GM21360 (cell line): ENCODE measurements around the gene RGS3.
"Not testable (repeated sequence)": the region's sequence is repeated elsewhere in the genome, so short reads cannot be mapped to it uniquely, and the experiment has no call there.

ENCODE experiments used
- ATAC-seq: cut with Tn5 transposase; IDR thresholded peaks from one replicate; pipeline ENCODE4 v1.9.1; 2021; ENCODE audit warnings: mild to moderate bottlenecking, moderate library complexity; ENCODE audit not compliant: unreplicated experiment

RGS3 gene

DNA sequence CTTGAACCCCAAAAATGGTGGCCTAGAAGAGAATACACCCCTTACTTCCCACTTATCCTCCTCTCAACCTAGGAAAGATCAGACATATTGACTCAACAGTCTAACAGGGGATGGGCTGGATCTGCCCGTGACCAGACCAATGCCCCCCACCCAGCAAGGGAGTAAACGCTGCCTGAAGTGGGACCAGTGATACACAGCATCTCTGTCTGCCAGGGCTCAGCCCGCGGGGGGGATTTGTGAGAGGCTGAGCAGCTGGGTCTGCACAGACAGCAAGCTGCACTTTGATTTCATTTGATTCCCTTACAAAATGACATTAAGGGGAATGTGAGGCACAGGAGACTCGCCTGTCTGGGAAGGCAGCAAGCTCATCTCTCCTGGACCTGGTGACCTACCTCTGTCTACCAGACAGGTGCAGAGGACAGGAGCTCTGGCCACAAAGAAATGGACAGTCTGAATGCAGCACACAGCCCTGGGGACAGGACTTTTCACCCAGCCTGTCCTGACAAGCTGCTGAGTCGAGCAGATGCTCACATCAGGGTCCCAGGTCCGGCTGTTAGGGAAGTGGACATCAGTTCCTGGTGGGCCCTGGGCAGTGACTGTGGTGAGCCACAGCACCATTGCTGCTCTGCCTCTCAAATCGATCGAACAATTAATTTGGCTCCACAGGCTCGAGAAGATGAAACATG, 79.9 kb downstream of the RGS3 start:
- no peak for ATAC-seq

DNA sequence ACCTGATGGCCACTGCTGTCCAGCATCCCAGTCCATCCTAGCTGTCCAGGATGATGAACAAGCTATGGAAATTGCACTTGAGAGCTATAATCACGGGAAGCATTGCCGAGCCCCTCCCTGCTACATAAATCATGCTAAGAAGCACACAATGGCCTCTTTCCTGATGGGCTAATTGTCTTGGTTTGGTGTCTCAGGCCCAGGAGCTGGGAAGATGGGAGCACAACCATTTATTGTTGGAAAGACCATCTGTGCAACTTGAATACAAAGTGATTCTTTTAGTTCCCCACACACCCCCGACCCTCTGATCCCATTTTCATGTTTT, 80.4 kb downstream of the RGS3 start:
- ATAC-seq, result no peak

DNA sequence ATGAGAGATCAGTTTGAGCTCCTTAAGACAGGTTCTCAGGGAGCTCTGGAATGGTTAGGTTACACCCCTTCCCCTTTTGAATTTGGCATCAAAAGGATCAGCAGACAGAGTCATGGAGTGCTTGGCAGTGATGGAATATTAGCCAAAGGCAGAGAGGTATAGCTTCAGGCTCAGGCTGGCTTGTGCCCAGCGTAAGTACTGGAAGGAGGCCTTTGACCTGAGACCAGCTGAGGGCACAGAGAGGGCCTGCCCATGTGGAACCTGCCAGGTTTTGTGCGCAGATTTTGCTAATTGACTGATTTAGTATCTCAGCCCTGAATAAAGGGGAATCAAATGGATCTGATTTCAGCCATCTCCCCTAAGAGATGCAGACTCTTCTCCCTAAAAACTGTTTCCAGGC, 81.5 kb downstream of the RGS3 start:
- ATAC-seq, result no peak

- ATAC-seq, result no peak
Observed at GRCh38 chr9:113546566-113546965, 83.0 kb downstream of the RGS3 start.

DNA sequence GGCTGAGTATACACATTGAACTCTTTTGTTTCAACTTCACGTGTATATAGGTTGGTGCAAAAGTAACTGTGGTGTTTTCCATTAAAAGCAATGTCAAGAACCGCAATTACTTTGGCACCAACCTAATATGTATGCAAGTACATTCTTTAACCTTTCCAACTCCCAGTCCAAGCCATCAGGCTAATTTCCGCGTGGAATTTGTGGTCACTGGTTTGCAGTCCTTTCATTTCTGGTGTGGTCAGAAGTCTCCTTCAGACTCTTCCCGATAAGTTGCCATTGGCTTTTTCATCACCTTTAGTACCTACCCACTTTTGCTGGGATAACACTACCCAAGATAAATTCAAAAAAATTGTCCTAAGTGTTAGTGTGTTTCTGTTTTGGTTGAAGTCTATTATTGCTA, 84.0 kb downstream of the RGS3 start:
- no peak for ATAC-seq

GRCh38 chr9:113548221-113549041, 84.9 kb downstream of the RGS3 start:
- no peak for ATAC-seq

GRCh38 chr9:113549892-113550291, 86.4 kb downstream of the RGS3 start:
- ATAC-seq, result not testable (repeated sequence)

- no peak for ATAC-seq
Observed at GRCh38 chr9:113556877-113557593, 93.5 kb downstream of the RGS3 start.

- no peak for ATAC-seq
Observed at GRCh38 chr9:113558632-113559502, 95.3 kb downstream of the RGS3 start.

DNA sequence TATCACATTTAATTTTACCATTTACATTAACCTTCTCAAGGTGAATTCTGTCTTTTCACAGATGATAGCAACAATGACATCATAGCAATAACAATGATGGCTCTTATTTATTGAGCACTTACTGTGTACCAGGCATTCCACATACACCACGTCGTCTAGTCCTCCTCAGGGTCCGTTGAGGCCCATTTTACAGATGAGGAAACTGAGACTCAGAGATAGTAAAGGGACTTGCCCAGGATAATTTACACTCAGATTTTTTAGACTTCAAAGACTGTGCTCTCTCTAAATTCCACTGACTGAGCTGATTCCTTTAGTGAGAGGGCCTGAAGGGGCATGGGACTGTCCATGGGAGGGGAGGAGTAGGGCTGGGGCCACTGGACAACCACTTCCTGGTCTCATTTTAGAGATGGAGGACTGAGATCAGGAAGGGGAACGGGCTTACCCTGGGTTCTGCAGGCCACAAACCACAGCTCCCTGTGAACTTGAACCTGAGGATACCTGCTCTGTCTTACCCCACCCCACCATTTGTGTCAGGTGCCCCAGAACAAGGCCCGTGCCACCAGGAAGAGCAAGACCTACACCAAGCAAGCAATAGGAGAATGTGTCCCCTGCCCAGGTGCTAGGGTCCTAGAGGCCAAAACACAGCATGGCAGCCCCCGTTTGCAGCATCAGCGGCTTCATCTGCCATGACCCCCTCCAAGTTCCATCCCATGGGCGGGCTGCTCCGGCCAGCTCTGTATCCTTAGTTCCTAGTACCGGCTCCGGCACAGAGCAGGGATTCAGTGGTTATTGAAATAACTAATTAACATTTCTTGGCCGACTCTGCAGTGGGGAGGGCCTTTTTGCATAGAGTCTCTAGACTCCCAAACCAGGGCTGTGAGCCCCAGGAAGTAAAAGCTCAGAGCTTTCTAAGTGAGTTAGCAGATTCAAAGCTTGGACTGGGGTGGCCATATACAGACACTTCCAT, 96.6 kb downstream of the RGS3 start:
- no peak for ATAC-seq

GRCh38 chr9:113562653-113563381, 99.3 kb downstream of the RGS3 start:
- no peak for ATAC-seq

- no peak for ATAC-seq
Observed at GRCh38 chr9:113563826-113564497, 100.4 kb downstream of the RGS3 start.

GRCh38 chr9:113564498-113565237, 101.1 kb downstream of the RGS3 start:
- no peak for ATAC-seq

DNA sequence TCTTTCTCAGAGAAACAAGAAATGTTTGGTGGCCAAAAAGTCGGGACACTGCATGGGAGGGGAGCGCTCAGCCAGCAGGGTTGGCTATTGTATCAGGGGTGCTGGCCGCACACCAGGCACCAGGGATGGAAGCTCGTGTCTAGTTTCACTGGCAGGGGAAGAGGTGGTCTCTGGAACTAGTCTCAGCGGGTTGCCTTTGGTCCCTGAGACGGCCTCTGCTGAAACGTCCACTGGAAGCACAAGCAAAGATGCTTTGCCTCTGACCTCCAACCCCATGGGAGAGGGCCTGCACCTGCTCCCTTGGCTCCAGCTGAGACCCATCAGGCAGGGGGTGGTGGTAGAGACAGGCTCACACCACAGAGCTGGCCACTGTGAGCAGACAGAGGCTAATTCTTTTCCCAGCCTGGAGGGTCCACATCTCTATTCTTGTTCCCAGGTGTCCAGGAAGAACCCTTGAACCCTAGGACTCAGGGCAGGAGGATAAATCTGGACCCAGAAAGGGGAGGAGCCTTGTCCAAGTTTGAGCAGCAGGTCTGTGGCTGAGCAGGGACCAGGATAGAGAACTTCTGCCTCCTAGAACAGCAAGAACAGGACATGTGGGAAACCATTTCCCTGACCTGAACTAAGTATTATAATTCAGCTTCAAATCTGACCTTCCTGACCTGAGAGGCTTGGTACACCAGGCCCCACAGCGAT, 102.6 kb downstream of the RGS3 start:
- no peak for ATAC-seq

DNA sequence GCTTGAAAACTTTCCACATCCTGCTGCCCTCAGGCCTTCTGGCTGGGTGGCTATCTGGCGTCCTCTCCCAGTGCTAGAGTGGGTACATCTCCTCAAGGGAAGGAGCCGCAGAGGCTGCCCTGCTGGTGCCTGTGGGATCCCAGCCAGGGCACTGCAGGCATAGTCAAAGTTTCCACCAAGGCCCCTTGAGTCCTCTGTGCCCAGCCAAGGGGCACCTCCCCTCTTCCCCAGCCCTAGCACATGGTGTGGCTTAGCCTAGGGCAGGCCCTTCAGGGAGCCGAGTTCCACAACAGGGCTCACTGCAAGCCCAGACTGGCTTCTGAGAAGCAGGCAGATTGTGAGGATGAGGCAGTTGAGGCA, 103.2 kb downstream of the RGS3 start:
- ATAC-seq, result no peak

DNA sequence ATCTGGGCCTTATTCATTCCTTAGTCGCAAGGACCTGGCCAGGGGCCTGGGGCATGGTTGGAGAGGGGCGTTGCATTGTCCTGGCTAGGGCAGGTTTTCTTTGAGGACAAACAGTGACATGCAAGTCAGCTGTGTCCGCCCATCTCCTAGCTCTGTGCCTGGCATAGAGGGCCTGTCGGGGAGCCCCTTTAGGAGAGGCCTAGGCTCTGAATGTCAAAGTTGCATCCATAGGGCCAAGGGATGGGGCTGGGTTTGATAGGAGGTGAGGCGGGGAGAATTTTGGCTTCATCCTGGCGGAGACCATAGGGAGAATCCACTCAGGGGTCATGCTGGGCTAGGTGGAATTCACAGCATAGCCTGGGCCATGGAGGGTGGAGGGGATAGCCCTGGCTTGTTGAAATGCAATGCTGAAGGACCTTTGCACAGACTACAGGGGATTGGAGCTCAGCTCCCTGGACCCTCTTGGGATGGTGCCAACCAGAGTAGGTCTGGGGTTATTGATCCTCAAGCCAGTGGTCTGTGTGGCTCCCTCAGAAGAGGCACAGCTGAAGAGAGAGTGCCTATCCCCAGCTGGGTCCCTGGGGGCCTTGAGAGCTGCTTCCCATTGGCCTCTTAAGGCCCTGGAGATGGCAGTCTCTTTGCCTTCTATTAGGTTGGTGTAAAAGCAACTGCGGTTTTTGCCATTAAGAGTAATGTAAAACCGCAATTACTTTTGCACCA, 104.0 kb downstream of the RGS3 start:
- ATAC-seq, result no peak

DNA sequence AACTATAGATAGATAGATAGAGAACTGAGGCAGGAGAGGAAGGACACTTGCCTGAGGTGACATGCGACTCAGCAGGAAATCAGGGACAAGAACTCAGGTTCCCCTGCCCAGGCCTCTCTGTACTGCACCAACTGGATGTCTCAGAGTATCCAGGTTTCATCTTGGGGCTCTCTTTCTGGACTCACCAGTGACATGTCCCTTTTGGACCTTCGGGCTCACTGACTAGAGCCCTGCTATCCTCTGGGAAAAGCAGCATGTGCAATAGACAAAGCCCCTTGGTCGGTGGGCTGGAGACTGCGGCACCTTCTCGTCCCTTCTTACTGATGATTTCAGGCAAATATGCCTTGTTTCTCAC, 104.5 kb downstream of the RGS3 start:
- ATAC-seq, result no peak
